Esophagus squamous epithelium (tissue), 4 donors: ENCODE results near the gene RFLNA.

Source experiments
- POLR2A ChIP-seq, 4 donors: fragments of 450-650 bp; IDR thresholded peaks; one replicate each; pipeline ENCODE4 v1.6.1; 2017; ENCODE audit warnings: antibody characterized with exemption in 4 of 4, mild to moderate bottlenecking in 4 of 4, moderate library complexity in 3 of 4
- TF ChIP-seq, protein P1 (sequence below), 6 experiments: fragments of 450-650 bp in 4 of 6; fragments of 200-600 bp in 2 of 6; sonication (generic) in 2 of 6; IDR thresholded peaks; one replicate each; pipeline ENCODE4 v1.5.1; 2016 to 2019; ENCODE audit warnings: antibody characterized with exemption in 6 of 6, mild to moderate bottlenecking in 4 of 6, moderate library complexity in 4 of 6

- TF ChIP-seq, protein P1, sequence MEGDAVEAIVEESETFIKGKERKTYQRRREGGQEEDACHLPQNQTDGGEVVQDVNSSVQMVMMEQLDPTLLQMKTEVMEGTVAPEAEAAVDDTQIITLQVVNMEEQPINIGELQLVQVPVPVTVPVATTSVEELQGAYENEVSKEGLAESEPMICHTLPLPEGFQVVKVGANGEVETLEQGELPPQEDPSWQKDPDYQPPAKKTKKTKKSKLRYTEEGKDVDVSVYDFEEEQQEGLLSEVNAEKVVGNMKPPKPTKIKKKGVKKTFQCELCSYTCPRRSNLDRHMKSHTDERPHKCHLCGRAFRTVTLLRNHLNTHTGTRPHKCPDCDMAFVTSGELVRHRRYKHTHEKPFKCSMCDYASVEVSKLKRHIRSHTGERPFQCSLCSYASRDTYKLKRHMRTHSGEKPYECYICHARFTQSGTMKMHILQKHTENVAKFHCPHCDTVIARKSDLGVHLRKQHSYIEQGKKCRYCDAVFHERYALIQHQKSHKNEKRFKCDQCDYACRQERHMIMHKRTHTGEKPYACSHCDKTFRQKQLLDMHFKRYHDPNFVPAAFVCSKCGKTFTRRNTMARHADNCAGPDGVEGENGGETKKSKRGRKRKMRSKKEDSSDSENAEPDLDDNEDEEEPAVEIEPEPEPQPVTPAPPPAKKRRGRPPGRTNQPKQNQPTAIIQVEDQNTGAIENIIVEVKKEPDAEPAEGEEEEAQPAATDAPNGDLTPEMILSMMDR (IDR thresholded peaks at IDR 0.05), result no peak
- TF ChIP-seq POLR2A (IDR thresholded peaks at IDR 0.05), result no peak
Observed at GRCh38 chr12:124254126-124254525, 40.8 kb upstream of the RFLNA start.
